GM19467 (cell line): Measurements from ENCODE around the gene THADA.
"Not testable (repeated sequence)": the region's sequence is repeated elsewhere in the genome, so short reads cannot be mapped to it uniquely, and the experiment has no call there.

Experiments used
- ATAC-seq: cut with Tn5 transposase; IDR thresholded peaks from one replicate; pipeline ENCODE4 v1.9.1; 2021; ENCODE audit warnings: mild to moderate bottlenecking, moderate library complexity; ENCODE audit not compliant: unreplicated experiment

Gene THADA

DNA sequence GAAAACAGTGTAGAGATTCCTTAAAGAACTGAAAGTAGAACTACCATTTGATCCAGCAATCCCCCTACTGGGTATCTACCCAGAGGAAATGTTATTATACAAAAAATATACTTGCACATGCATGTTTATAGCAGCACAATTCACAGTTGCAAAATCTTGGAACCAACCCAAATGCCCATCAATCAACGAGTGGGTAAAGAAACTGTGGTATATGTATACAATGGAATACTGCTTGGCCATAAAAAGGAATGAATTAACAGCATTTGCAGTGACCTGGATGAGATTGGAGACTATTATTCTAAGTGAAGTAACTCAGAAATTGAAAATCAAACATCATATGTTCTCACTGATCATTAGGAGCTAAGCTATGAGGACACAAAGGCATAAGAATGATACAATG, 4.8 kb upstream of the THADA start:
- not testable (repeated sequence) for ATAC-seq

DNA sequence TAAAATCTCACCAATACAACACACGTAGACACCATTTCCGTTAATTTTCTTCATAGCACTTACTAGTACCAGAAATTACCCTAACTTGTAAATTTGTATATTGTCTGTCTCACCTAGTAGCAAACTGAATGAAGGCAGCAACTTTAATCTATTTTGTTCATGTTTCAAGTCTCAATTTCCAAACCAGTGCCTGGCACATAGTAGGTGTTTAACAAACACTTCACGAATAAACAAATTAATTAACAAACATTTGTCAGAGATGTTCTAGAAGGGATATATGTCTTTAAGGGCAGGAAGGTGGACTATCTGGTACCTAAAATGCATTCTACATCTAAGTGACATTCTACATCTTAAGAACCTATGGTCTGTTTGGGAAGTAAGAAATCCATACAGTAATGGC, 963 bp downstream of the THADA start:
- no peak for ATAC-seq

DNA sequence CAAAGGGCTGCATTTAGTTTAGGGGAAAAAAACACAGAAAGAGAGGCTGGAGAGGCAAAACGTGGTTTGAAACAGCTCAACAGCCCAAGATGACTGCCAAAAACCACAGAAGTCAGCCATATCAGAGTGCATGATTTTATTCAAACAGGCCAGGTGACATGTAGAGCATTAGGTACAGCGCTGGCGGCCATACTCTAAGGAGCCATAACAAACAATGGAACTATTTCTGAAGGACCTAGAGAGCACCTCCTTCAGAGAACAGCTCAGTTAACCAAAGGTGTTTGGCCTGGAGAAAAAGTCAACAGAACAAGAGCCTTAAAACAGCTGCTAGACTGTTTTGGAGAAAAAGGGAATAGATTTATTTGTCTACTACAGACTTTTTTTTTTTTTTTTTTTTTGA, 2.6 kb downstream of the THADA start:
- ATAC-seq = no peak

DNA sequence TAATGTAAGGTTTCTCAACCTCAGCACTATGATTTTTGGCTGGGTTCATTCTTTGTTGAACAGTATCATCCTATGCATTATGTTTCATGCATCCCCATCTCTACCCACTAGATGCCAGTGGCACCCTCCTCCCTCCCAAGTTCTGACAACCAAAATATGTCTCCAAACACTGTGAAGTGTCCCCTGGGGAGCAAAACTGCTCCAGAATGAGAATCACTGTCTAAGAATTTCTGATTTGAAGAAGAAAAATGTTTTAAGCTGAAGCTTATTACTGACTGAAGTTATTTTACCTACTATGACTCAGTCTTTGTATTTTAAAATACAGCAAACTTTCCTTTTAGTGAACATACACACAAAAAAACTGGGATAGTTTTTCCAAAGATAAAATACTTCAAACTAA, 3.4 kb downstream of the THADA start:
- no peak for ATAC-seq

DNA sequence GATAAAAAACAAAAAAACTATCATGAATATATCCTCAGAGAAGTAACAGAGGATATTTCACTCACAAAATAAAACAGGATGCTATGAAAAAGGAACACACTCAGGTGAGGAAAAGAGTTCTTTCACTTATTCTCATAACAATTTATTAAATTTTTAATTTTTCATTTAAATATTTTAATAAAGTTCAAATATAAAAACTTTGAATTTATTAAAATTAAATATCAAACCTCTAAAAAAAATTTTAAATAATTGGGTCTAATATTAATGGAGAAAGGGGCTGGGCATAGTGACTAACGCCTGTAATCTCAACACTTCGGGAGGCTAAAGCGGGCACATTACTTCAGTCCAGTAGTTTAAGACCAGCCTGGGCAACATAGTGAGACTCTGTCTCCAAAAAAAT, 10.1 kb downstream of the THADA start:
- no peak for ATAC-seq

DNA sequence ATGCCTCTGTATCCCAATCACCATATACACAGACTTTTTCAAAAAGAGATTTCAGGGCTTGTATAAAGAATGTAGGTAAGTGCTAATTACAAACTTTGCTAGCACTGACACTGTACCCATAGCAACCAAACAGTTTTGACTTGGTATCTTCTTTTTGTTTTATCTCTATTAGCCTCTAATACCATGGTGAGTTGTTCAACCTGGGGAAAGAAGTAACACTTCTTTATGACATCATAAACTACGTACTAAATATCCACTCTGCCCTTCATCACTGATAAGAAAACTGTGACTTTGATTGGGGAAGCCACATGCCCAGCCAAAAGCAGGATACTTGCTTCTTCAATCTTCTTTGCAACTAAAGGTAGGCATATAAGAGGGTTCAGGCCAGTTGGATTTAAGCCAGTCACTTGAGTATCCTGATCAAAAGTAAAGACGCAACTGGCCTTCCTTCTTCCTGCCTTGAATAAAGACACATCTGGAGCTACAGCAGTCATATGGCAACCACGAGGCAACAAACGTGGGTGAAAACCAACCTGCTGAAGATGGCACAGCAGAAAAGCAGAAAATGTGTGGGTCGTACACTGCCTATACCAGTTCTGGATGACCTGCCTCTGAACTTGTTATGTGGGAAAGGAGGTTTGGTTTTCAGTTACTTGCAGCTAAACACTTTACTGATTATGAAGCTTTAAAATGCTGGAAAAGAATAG, 16.4 kb downstream of the THADA start:
- no peak for ATAC-seq

DNA sequence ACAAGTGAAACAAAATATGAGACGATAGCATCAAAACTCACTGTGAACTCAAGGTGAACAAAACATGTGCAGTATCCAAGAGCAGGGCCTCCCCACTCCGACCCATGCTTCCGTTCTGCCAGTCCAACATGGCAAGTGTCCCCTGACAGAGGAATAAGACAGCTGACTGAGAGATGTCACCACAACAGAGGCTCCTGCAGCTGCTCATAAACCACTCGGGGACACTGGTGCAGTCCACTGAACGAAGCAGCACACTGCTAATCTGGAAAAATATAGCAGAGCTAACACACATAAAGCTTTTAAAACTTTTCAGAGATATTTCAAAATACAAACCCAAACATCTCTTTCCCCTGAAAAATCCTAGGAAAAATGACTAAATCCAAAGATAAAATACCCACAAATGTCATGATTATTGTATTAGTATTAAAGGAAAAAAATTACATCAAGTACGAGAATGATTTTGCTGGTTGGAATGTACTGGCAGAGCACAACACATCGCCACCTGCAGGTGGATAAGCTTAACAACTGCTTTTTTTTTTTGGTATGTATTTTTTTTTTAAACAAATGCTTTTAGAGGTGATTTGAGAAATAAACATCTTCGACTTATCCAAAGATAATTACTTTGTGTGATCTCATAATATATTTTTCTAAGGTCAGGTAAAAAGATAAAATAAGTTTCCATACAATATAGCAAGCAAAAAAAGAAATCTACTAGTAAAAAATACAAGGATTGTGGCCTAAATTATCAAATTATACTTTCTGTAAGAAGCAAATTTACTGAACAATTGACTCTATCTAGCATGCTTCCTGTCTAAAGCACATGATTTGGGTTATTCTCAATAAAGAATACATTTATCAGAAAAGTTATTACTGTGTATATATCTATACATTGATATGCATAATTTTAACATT, 18.6 kb downstream of the THADA start:
- ATAC-seq = no peak

DNA sequence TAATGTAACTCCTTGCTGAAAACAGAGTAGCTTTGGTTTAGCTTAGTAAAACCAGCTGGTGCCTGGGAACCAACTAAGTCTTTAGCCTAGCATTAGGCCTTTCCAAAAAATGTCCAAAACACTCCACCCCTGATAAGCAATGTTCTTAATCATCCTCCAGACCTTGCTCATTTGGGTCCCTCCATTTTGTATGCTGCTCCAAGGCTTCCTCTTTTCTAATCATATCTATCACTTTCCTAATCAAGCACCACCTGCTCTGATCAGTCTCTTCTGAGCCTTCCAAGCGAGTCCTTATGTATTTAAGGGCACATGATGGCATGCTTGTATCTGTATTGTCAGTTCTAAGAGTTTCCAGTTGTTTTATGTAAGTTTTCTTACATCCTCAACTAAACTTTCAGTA, 23.6 kb downstream of the THADA start:
- ATAC-seq = no peak

DNA sequence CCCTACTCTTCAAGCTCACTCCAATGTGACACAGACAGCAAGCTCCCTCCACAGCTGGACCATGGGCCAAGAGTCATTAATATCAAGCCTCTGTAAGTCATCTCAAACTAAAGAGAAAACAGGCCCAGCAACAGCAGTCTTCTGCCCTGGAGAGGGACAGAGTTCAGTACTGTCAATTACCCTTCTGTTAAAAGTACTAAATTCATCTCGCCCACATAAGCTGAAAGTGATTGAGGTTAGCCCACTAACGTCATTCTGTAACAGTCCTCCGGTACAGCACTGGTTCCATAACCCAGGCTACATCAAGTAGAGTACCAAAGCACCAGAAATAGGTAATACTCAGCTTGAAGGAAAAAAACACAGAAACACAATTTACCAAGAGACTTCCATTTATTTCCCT, 25.9 kb downstream of the THADA start:
- ATAC-seq = no peak

DNA sequence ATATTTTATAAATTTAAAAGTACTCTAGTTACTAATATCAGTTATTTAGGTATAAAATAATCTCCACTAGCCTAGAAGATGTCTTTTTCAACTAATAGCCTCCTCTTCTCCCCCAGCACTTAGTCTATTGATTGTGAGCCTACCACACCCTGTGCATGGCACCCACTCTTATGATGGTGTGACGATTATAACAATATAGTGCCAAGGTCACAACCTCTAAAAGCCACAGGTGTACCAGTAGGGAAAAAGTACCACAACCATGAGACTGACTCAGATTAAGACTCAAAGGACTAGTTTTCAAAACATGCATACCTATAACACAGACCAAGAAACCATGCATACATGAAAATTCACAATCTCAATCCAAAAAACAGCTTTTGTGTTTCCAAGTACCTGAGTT, 27.6 kb downstream of the THADA start:
- ATAC-seq = no peak

DNA sequence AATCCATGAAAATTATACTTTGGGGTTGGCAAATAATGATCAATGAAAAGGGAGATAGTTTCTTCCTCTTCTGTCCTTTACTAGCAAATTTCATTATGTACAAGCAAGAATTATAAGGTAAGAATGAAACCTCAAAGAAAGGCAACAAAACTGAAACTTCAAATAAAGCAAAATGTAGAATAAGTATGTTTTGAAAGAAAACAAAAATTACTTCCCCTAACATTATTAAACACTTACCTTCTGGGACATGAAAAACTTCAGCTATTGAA, 29.4 kb downstream of the THADA start:
- ATAC-seq = no peak

DNA sequence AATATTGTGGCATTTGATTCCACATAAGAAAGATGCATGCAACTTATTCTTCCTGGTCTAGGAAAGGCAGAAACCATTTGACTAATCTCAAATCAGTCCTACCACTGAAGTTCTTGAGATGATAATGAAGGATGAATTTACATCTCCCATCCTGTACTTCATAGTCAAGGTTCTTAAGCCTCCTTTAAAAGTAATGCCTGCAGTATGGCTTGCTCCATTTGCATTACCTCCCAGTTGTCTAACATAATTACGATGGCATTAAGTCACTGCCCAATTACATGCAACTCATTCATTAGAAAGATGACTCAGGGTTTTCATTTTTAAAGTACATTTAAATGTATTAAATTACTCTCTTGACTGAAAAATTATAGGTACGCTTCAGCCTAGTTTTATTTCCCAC, 32.2 kb downstream of the THADA start:
- ATAC-seq = no peak

DNA sequence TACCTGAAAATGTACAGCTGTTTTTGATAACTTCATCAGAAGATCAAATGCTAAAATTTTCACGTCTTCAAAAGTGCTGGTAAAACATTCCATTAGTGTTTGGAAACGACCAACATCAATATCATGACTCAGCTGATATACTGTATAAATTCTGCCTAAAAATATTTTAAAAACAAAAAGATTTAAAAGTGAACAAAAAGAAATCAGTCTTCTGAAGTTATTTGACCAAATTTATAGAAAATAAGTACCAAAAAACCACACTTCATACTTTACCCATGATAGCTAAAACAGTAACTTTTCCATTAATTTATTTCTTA, 35.6 kb downstream of the THADA start:
- no peak for ATAC-seq

DNA sequence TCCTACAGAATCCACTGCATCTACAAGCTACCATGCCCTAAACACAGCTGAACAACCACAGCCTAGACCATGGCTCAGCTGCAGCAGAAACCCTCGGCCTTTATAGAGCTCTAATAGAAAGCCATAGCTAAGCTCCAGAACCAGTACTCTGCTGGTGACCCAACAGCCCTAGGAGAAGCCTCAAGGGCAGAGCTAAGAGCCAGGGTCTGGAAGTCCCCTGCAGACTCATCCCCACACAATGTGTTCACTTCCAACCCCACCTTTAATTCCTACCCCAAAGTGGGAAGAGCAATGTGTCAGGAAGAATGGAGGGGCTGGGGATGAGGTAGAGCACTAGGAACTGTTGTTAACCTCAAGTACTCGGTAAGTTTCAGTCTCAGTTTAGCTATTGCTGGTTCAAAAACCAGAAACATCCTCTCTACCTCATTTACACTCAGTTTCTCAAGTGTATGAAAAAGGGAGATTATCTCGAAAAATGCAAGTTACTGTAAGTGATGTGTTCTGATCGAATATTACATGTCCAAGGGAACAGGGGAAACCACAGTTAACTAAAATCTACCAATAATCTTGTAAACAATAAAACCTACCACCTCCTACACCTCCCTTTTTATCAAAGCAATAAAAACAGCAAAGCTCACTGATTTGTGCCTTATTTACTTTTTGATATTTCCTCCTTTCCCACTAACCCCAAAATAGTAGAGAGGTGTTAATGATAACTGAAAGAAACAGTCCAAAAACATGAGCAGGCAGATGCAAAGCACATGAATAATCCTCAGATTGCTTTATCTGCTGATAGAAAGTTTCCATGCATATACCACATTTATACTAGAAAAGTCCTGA, 36.2 kb downstream of the THADA start:
- peak; percentile 63 for ATAC-seq

DNA sequence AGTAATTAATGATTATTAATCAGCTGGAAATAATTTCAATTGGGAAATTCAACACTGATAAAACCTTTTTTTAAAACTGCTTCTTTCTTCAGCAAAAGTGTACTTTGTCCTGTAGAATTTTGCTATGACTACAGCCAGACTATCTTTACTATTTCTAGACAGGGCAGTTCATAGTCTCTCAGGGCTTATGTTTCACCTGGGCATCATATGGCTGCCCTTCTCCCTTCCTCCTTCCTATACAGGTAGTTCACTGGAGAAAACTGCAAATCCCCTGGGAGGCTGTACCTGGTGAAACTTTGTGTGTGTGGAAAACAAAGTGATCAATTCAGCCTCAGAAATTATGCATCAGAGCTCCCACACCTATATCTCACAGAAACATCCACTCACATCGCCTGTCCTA, 38.6 kb downstream of the THADA start:
- ATAC-seq = no peak

DNA sequence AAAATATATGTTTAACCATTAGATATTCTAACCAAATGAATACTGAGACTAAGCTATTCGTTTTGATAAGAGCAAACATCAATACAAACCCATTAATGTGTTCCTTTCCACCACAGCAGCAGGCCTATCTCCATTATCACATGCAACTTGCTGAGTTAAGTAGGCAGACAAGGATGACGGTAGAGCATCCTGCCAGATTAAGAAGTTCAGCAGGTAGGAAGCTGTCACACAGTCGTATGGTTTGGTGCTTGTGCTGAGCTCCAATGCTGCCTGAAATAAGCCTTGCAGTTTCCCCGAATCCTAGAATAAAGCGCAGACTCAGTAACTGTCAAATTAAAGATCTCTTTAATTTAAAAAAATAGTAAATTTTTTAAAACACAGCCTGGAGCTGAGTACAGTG, 39.6 kb downstream of the THADA start:
- ATAC-seq = no peak

DNA sequence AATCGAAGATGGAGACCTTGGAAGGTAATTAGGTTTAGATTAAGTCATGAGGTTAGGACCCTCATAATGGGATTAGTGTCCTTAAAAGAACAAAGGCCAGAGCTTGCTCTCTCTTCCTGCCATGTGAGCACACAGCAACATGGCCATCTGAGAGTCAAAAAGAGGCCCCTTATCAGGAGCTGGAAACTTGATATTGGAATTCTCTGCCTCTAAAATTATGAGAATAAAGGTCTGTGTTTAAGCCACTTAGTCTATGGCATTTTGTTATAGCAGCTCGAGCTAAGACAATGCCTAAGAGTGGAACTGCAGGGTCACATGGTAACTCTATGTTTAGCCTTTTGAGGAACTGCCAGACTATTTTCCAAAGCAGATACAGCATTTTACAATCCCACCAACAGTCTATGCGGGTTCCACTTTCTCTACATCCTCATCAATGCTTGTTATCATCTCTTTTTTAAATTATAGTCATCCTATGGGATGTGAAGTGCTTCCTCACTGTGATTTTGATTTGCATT, 42.4 kb downstream of the THADA start:
- ATAC-seq = no peak

DNA sequence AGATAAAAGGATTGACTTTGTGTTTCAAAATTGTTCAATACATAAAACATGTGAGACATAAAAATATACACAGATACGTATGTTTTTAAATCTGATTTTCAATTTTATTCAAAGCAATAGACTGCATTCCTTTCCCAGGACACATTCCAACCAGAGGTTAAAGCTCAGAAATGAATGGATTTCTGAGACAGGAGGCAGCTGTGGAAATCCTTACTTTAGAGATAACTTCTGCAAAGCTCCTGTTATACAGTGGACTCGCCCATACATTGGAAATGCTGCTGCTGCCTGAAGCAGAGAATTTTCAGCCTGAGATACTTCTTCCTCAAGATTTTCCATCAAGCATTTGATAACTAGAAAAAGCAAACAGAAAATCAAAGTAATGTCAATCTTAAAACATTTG, 43.8 kb downstream of the THADA start:
- no peak for ATAC-seq

DNA sequence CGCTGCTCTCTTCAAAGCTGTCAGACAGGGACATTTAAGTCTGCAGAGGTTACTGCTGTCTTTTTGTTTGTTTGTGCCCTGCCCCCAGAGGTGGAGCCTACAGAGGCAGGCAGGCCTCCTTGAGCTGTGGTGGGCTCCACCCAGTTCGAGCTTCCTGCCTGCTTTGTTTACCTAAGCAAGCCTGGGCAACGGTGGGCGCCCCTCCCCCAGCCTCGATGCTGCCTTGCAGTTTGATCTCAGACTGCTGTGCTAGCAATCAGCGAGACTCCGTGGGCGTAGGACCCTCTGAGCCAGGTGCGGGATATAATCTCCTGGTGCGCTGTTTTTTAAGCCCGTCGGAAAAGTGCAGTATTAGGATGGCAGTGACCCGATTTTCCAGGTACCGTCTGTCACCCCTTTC, 47.5 kb downstream of the THADA start:
- ATAC-seq = not testable (repeated sequence)

DNA sequence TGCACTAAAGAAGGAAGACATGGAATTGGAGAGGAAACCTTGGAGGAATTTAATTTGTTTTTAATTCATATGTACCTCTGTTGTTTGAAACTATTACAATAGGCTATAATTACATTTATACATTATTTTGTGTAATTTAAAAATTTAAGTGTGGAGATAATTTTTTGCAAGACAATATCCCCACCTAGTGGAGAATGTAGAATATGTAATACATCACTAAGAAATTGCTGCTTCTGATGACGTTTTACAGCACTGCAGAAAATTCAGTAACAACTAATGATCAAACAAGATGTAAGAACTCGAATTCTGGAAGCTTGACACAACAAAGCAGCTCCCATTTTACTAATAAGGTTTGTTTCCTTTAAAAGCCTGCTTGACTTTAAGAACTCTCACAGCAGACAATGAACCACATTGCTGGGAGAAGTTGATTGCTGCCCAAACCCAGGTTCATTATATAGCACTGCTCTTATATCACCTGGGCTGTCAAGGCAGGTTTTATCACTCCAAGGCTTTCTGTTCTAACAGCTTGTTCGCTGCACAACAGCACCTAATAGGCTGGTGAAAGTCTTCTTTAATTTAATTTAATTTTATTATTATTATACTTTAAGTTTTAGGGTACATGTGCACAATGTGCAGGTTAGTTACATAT, 53.4 kb downstream of the THADA start:
- no peak for ATAC-seq

DNA sequence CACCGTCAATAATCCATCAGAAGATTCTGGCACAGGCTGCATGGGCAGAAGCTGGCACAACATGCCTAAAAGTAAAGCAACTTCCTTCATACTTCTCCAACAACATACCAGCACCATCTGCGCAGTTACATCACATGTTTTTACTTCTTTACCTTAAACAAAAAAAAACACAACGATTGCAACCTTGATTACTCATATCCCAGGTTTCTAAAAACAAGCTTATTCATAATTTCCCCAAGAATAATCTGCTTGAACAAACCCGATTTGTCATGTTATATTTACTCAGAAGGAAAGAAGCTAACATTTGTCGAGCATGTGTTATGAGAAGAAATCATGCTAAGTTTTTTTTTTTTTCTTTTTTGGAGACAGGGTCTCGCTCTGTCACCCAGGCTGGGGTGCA, 54.7 kb downstream of the THADA start:
- no peak for ATAC-seq
